NCI-H1105 (cell line): ENCODE measurements around the gene GRWD1.

Source experiments
- DNase-seq: peaks from one replicate; lab custom pipeline; 2025; lab: John Stamatoyannopoulos, UW

The GRWD1 gene

DNA sequence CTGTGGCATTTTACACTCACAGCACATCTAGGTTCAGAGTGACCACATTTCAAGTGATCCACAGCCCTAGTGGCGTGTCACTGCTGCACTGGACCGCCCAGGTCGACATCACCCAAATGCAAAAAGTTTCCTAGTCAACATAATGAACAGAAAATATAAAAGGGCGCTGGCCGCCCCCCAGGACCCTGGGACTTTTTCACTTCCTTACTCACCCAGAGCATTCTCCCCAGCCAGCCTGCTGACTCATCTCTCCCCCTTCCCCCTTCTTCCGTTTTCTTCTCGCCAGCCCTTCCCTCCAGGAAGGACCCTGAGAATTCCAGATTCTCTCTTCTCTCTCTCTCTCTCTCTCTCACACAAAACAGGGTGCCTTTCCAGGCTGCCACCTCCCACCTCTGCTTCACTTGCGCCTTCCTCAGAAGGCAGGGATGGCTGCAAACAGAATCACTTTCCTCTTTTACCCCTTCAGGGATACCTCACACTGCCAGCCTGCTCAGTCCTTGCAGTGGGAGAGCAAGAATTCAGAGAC lies 21.0 kb upstream of the GRWD1 start:
- no peak for DNase-seq

DNA sequence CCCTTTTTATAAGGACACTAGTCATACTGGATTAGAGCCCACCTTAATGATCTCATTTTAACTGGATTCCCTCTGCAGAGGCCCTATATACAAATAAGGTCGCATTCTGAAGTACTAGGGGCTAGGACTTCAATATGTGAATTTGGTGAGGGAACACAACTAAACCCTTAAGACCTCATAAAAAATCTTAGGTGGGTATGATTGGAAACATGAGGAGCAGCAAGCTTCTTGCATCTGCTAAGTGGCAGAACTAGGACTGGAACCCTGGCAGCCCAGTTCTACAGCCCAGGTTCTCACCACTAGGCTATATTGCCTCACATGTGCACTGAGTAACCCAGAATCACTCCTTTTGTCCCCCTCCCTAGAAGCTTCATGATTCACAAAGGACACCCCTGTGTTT lies 17.1 kb upstream of the GRWD1 start:
- DNase-seq, result no peak

DNA sequence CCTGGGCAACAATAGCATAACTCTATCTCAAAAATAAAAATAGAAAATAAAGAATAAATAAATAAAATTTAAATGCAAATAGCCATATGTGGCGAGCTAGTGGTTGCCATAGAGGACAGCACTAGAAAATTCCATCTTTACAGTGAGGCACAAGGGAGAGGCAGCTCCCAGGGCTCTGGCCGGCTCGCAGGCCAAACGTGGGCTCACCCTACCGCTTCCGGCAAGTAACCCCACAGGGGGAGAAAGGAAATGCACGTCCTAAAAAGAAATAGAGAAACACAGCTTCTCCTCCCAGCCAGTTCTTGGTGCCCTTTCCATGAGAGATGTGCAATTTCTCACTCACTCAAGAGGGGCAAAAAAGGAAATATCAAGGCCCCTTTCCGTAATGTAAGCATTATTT lies 12.4 kb upstream of the GRWD1 start:
- DNase-seq, result no peak

DNA sequence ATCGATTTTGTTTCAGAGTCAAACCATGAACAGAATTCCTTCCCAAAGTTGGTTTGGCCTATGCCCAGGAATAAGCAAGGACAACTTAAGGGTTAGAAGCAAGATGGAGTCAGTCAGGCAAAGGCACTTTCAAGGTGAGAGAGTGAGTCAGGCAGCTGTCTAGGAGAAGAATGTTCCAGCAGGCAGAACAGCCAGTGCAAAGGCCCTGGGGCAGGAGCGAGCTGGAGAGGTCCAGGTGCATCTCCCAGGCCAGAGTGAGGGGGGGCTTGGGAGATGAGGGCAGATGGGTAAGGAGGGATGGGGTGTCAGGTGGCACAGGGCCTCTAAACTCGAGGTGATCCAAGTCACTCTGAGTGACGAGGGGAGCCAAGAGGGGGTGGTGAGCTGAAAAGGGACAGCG lies 9.2 kb upstream of the GRWD1 start:
- no peak for DNase-seq

DNA sequence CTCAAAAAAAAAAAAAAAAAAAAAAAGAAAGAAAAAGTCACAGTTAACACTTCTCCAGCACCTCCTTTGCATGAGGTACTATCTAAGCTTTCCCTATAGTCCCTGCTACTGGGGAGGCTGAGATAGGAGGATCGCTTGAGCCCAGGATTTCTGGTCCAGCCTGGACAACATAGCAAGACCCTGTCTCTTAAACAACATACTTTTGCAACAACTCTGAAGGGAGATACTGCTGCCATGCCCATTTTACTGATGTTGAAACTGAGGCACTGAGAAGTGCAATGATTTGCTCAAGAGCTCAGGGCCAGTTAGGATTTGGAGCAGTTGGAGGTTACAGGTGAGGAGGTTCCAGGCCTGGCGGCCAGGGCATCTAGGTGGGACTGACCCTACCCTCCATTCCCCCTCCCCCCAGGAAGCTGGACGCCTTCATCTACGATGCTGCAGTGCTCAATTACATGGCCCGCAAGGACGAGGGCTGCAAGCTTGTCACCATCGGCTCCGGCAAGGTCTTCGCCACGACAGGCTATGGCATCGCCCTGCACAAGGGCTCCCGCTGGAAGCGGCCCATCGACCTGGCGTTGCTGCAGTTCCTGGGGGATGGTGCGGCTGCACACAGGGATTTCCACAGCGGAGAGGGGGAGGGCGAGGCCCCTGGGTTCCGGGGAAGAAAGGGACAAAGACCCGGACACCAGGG lies 4.3 kb upstream of the GRWD1 start:
- no peak for DNase-seq

DNA sequence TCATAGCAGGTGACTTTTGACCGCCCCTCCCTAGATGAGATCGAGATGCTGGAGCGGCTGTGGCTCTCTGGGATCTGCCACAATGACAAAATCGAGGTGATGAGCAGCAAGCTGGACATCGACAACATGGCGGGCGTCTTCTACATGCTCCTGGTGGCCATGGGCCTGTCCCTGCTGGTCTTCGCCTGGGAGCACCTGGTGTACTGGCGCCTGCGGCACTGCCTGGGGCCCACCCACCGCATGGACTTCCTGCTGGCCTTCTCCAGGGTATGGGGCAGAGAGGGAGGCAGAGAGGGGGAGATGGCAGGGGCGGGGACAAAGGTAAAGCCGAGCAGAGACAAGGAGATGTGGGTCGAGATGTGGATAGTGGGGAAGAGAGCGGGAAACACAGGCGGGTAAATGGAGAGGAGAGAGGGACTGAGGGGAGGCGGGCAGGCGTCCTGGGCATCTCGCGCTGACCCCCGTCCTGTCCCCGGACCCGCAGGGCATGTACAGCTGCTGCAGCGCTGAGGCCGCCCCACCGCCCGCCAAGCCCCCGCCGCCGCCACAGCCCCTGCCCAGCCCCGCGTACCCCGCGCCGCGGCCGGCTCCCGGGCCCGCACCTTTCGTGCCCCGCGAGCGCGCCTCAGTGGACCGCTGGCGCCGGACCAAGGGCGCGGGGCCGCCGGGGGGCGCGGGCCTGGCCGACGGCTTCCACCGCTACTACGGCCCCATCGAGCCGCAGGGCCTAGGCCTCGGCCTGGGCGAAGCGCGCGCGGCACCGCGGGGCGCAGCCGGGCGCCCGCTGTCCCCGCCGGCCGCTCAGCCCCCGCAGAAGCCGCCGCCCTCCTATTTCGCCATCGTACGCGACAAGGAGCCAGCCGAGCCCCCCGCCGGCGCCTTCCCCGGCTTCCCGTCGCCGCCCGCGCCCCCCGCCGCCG lies 3.4 kb upstream of the GRWD1 start:
- no peak for DNase-seq

DNA sequence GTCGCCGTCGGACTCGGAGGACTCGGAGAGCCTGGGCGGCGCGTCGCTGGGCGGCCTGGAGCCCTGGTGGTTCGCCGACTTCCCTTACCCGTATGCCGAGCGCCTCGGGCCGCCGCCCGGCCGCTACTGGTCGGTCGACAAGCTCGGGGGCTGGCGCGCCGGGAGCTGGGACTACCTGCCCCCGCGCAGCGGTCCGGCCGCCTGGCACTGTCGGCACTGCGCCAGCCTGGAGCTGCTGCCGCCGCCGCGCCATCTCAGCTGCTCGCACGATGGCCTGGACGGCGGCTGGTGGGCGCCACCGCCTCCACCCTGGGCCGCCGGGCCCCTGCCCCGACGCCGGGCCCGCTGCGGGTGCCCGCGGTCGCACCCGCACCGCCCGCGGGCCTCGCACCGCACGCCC lies 2.5 kb upstream of the GRWD1 start:
- peak; percentile 47 for DNase-seq

DNA sequence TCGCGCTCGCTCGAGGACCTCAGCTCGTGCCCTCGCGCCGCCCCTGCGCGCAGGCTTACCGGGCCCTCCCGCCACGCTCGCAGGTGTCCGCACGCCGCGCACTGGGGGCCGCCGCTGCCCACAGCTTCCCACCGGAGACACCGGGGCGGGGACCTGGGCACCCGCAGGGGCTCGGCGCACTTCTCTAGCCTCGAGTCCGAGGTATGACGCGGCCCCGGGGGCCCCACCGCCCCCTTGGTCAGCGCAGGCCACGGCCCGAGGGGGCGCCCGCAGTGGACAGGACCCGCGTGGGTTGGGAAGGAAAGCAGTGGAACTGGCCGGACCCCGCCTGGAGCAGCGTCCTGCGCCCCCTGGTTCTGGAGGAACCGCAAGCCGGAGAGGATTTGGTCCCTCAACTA lies 2.1 kb upstream of the GRWD1 start:
- no peak for DNase-seq

DNA sequence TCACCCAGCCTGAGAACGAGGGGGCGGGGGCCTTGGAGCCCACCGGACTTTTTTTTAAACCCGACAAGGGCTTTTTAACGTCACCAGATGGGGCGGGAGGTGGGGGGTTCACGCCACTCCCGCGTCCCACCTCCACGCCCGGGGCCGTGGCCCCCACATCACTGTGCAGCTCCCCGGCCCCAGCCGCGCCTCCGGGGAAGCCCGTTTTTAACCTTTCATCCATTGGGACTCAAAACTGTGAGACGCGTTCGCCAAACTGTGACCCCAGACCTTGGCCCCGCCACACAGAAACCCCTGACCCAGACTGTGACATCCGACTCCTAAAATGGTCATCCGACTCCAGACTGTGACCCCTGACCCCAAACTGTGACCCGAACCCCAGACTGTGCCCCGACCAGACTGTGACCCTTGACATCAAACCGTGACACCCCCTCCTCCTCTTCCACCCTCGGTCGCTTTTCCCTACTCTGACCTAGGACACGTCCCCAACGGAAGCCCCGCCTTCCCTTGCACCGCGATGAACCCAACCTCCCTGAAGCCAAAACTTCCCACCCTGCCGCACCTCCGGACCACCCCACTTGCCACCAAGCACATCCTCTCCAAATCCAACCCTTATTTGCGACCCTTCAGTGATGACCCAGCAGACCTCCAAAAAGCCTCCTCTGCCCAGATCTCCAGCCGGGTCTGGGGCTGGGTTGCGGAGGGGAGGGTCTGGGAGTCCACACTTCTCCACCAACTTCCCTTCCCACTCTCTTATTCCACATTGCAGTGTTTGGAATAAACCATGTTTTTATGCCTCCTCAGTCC lies 1.5 kb upstream of the GRWD1 start:
- DNase-seq, result no peak

DNA sequence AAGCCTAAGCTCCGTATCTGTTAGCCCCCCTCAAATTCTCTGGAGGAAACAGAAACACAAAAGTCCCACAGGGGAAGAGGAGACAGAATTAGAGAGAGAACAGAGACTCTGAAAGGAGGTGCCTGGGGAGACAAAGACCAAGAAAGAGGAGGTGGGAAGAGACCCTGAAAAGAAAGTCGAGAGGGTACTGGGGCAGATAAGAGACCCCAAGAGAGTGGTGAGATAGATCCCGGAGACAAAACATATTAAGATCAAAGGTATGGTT lies 915 bp upstream of the GRWD1 start:
- no peak for DNase-seq

DNA sequence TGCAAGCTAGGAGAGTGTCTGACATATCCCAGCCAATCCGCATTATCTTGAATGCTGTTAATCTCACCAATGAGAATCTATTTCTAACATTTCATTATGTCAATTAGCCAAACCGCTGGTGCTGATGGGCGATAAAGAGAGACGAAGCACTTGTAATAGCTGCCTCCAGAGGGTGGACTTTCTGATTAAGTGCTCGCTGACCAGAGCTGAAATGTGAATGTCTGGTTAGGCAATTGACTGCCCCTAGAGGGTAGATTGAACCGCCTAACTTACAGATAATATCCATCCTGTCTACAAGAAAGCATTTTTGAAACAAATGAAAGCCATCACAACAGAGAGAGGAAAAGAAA lies 552 bp upstream of the GRWD1 start:
- peak; percentile 70 for DNase-seq

DNA sequence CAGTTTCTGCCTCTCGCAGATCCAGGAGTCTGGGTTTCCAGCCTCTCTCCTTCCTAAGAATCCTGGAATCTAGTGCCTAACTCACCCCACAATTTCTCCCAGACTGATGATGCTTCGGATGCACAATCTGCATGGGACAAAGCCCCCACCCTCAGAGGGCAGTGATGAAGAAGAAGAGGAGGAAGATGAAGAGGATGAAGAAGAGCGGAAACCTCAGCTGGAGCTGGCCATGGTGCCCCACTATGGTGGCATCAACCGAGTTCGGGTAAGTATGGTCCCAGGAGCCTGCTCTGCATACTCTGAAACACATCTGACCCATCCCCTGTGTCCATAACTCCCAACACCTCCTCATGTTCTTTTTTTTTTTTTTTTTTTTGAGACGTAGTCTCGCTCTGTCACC lies 796 bp downstream of the GRWD1 start:
- no peak for DNase-seq

DNA sequence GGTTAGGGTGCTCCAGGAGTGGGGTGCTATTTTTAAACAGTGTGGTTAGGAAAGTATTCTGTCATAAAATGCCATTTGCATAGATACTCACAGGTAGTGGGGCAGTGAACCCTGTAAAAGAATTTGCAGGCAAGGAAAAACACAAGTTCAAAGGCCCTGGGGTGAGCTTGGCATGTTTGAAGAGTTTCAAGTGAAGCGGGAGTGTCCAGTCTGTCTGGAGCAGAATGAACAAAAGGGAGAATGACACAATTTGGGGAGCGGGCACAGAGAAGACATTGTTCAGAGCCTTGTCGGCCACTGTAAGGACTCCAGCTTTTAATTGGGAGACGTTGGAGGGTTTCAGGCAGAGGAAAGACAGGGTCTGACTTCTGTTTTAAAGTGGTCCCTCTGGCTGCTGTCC lies 2.8 kb downstream of the GRWD1 start:
- DNase-seq, result no peak

DNA sequence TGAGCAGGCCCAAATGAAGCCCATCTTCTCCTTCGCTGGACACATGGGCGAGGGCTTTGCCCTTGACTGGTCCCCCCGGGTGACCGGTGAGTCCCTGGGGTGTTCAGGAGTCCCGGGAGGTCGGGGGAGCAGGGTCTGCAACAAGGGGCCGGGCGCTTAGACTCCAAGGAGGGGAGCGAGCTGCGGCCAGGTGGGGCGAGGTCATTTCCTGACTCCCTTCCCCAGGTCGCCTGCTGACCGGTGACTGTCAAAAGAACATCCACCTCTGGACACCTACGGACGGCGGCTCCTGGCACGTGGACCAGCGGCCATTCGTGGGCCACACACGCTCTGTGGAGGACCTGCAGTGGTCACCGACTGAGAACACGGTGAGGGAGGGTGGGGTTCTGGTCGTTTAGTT lies 4.7 kb downstream of the GRWD1 start:
- DNase-seq, result no peak

DNA sequence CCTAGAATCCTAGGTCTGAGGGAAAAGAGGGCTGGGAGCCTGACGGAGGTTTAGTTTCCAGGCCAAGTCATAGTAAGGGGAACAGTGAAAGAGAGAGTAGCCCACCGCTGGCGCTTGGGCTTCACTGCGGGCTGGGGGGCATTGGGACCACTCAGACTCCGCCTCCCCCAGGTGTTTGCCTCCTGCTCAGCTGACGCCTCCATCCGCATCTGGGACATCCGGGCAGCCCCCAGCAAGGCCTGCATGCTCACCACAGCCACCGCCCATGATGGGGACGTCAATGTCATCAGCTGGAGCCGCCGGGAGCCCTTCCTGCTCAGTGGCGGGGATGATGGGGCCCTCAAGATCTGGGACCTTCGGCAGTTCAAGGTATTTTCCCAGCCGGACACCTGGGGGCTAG lies 5.1 kb downstream of the GRWD1 start:
- DNase-seq, result no peak

DNA sequence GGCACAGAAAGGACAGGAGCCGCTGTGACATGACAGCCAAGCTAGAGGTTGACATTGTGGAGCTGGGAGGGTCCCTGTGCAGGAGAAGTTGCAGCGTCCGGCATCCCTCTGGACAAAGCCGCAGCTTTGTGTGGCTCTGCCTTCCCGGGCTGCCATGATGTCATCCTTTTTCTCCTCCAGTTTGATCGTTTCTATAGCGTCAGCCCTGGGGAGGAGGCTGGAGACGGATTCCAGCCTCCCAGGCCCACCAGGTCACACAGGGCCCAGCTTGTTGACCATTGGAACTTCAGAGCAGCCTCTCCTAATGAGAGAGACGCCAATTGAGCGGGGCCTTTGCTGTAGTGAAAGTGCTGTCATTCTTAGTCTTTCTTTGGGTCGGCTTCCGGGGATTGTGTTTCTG lies 5.8 kb downstream of the GRWD1 start:
- DNase-seq, result no peak

DNA sequence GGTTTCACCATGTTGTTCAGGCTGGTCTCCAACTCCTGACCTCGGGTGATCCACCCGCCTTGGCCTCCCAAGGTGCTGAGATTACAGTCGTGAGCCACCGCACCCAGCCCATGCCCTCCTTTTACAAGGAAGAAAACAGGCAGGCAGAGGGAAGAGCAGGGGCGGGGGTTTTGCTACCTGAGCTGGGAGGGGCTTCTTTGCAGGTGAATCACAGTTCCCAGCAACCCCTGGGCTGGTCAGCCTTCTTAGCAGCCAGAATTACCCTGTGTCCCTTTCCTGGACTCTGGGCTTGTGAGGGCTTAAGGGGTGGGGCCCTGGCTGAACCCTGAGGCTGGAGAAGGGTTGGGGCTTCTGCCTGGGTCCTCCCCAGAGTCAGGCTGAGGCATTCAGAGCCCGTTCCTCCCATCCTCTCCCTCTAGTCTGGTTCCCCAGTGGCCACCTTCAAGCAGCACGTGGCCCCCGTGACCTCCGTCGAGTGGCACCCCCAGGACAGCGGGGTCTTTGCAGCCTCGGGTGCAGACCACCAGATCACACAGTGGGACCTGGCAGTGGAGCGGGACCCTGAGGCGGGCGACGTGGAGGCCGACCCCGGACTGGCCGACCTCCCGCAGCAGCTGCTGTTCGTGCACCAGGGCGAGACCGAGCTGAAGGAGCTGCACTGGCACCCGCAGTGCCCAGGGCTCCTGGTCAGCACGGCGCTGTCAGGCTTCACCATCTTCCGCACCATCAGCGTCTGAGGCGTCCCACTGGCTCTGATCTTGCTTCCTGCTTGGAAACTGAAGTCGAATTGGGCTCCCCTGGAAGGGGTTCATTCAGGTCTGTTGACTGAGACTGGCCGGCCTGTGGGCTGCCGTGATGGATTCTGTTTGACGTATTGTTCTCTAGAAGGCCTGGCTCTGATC lies 6.8 kb downstream of the GRWD1 start:
- no peak for DNase-seq

DNA sequence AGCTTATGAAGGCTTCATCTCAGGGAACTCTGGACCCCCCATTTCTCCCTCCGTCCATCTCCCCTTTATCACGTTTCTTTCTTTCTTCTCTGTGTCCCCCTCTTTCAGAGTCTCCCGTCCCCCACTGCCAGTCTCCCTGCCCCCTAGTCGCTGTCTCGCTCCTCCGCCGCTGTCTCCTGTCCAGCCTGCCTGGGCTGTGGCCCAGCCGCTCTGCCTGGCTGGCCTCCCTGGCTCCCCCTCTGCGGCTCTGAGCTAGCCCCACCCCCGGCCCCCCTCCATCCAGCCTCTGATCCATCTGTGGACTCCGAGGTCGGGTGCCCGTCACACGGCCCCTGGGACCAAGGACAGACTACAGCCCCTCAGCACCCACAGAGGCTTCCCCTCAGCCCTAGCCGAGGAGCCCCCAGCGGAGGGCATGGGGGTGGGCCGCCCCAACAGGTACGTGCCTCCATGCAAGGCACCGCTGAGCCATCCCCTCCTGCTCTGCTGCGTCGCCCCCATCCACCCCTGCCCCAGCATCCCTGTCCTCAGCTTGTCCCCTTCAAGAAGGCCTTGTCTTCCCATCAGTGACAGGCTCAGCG lies 8.5 kb downstream of the GRWD1 start:
- DNase-seq, result no peak

DNA sequence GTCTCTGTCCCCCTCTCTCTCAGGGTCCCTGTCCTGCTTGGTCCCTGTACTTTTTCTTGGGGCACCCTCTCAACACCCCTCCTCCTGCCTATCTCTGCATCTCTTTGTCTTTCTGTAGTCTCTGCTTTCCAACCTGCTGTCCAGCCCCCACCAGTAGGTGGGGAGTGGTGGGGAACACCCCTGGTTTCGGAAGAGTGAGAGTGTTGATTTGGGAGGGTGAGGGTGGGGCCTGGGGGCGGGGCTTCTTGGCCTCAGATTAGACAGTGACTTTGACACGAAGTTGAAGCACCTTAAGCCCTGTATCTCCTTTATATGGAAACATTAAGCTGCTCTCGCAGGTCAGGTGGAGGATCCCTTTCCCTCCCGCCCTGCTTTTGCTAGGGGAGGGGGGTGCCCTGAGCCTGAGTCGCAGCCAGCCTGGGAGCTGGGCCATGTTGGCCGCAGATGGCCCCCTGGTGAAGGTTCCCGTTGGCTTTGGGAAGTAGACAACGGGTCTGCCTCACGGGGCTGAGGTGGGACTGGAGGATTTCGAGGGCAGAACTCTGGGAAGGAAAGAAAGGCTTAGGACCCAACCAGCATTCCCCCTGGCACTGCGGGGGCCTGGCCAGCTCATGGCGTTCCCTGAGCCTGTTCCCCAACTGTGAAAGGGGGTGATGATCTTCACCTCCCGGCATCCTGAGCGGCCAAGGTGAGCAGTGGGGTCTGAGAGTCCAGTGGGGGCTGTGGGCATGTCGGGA lies 9.6 kb downstream of the GRWD1 start, which contains the start of gene KCNJ14:
Gene KCNJ14 (plus strand): TSS at position 404 of the 737 bp plus-strand sequence. CDS start 6,151 bp downstream, outside the sequence.
- DNase-seq, result no peak

DNA sequence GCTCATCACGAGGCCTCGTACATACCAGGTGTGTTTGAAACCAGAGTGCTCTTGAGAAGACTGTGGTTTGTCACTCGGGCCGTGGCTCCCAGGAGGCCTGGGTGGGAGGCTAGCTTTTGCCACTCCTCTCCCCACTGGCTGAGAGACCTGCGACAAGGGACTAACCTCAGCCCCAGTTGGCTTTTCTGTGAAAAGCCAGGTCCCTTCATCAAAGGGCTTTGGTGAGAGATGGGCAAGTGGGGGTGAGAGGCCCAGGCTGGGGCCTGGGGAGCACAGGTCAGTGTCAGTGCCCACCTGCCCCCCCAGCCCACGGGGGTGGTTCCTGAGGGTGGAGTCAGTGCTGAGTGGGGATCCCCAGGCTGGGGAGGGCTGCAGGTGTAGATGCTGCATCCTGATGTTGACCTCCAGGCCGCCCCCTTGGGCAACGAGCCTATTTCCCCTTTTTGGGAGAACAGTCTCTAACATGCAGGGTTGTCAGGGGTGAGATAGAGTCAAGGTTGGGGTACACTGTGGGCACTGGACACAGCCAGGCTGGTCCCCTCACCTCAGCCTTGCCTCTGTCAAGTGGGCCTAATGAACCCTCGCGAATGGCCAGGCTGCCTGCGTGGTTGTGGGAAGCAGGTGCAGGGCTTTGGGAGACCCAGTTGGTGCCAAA lies 10.3 kb downstream of the GRWD1 start:
- DNase-seq, result no peak
